ENCODE data around the gene FGF12.

Gene FGF12

GRCh38 chr3:192367616-192368015, 359.7 kb downstream of the FGF12 start:
- H3K4me3 ChIP-seq (ENCODE audit: low read length), result no peak overlapping the region
- no peaks in the 10 kb centered on the region for H3K27me3 ChIP-seq (ENCODE audit: control insufficient read depth, low read length)

DNA sequence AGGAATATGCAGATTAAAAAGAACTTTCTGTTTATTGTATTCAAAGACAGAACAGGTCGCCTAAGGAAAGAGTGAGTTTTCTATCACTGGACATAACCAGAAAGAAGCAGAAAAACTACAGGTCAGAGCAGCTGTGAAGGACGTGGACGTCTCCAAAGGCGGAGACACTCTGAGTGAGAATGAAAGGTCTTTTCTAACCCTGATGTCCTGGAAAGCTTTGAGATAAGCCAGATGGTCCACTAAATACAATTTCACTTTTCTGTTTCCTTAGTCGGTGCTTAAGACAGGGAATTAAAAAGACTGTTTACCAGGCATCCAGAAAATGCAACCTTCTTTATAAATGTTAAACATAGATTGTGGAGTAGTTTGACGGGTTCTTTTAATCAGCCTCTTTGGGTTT, 360.4 kb downstream of the FGF12 start:
- Histone ChIP-seq H4K20me1 (ENCODE audit: control insufficient read depth, insufficient read depth, low read depth, low read length) (no peaks in the 10 kb centered on the region), H3K36me3 (ENCODE audit: control insufficient read depth, low read length) (no peaks in the 10 kb centered on the region), H3K4me2 (ENCODE audit: low read length) (no peak overlapping the region), H3K4me1 (ENCODE audit: control insufficient read depth, low read length) (no peaks in the 10 kb centered on the region), H3K4me3 (ENCODE audit: low read length) (no peak overlapping the region), H3K27me3 (ENCODE audit: control insufficient read depth, low read length) (no peaks in the 10 kb centered on the region), H3F3A (ENCODE audit: control insufficient read depth, insufficient read depth) (no peaks in the 10 kb centered on the region), H3K27ac (ENCODE audit: low read depth, low read length) (no peak overlapping the region), H3K79me2 (ENCODE audit: control insufficient read depth, low read length) (no peaks in the 10 kb centered on the region), H3K9me2 (replicated peaks; ENCODE audit: control insufficient read depth, low read length) (no peaks in the 10 kb centered on the region), H3K9me3 (ENCODE audit: control insufficient read depth, insufficient read depth, low read length) (no peaks in the 10 kb centered on the region)
- no peak for TF ChIP-seq EZH2phosphoT487 (IDR thresholded peaks at IDR 0.05; ENCODE audit: borderline replicate concordance, low read length)
- TF ChIP-seq, protein P1, sequence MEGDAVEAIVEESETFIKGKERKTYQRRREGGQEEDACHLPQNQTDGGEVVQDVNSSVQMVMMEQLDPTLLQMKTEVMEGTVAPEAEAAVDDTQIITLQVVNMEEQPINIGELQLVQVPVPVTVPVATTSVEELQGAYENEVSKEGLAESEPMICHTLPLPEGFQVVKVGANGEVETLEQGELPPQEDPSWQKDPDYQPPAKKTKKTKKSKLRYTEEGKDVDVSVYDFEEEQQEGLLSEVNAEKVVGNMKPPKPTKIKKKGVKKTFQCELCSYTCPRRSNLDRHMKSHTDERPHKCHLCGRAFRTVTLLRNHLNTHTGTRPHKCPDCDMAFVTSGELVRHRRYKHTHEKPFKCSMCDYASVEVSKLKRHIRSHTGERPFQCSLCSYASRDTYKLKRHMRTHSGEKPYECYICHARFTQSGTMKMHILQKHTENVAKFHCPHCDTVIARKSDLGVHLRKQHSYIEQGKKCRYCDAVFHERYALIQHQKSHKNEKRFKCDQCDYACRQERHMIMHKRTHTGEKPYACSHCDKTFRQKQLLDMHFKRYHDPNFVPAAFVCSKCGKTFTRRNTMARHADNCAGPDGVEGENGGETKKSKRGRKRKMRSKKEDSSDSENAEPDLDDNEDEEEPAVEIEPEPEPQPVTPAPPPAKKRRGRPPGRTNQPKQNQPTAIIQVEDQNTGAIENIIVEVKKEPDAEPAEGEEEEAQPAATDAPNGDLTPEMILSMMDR (IDR thresholded peaks at IDR 0.05; ENCODE audit: low read depth, low read length, poor library complexity, severe bottlenecking), result no peak

More at GRCh38 chr3:192367616-192368015, 359.7 kb downstream of the FGF12 start:
- Histone ChIP-seq H3K9me2 (replicated peaks; ENCODE audit: control insufficient read depth, low read length) (no peaks in the 10 kb centered on the region), H3K9me3 (ENCODE audit: control insufficient read depth, insufficient read depth, low read length) (no peaks in the 10 kb centered on the region), H3K79me2 (ENCODE audit: control insufficient read depth, low read length) (no peaks in the 10 kb centered on the region), H3K4me2 (ENCODE audit: low read length) (no peak overlapping the region), H3K36me3 (ENCODE audit: control insufficient read depth, low read length) (no peaks in the 10 kb centered on the region), H4K20me1 (ENCODE audit: control insufficient read depth, insufficient read depth, low read depth, low read length) (no peaks in the 10 kb centered on the region), H3F3A (ENCODE audit: control insufficient read depth, insufficient read depth) (no peaks in the 10 kb centered on the region), H3K4me1 (ENCODE audit: control insufficient read depth, low read length) (no peaks in the 10 kb centered on the region), H3K27ac (ENCODE audit: low read depth, low read length) (no peak overlapping the region)
- TF ChIP-seq, protein P1 (IDR thresholded peaks at IDR 0.05; ENCODE audit: low read depth, low read length, poor library complexity, severe bottlenecking), result no peak
- no peak for TF ChIP-seq EZH2phosphoT487 (IDR thresholded peaks at IDR 0.05; ENCODE audit: borderline replicate concordance, low read length)

DNA sequence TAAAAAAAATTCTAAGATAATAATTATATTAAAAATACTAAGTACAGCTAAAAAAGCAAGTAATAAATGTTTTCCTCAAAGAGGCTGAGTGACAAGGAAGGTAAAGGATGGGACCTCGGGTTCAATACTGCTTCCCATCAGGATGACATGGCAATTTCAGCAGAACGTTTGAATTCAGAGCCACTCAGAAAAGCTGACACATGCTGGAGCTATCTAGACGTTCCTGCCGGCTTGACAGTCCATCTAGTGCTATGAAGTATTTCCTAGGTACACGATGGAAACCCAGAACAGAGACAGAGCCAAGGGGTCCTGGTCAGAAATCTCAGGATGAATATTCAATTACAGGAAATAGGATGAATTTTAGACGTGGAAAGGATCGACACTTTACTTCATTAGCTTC, 361.8 kb downstream of the FGF12 start:
- Histone ChIP-seq H3K9me2 (replicated peaks; ENCODE audit: control insufficient read depth, low read length) (no peaks in the 10 kb centered on the region), H3K4me1 (ENCODE audit: control insufficient read depth, low read length) (no peaks in the 10 kb centered on the region), H4K20me1 (ENCODE audit: control insufficient read depth, insufficient read depth, low read depth, low read length) (no peaks in the 10 kb centered on the region), H3K4me2 (ENCODE audit: low read length) (no peak overlapping the region), H3K27ac (ENCODE audit: low read depth, low read length) (no peak overlapping the region), H3K27me3 (ENCODE audit: control insufficient read depth, low read length) (no peaks in the 10 kb centered on the region), H3K79me2 (ENCODE audit: control insufficient read depth, low read length) (no peaks in the 10 kb centered on the region), H3K36me3 (ENCODE audit: control insufficient read depth, low read length) (no peaks in the 10 kb centered on the region), H3F3A (ENCODE audit: control insufficient read depth, insufficient read depth) (no peaks in the 10 kb centered on the region), H3K9me3 (ENCODE audit: control insufficient read depth, insufficient read depth, low read length) (no peaks in the 10 kb centered on the region), H3K4me3 (ENCODE audit: low read length) (no peak overlapping the region)
- TF ChIP-seq, protein P1 (IDR thresholded peaks at IDR 0.05; ENCODE audit: low read depth, low read length, poor library complexity, severe bottlenecking), result no peak
- TF ChIP-seq EZH2phosphoT487 (IDR thresholded peaks at IDR 0.05; ENCODE audit: borderline replicate concordance, low read length), result no peak

- no peak for TF ChIP-seq EZH2phosphoT487 (IDR thresholded peaks at IDR 0.05; ENCODE audit: borderline replicate concordance, low read length)
- TF ChIP-seq, protein P1 (IDR thresholded peaks at IDR 0.05; ENCODE audit: low read depth, low read length, poor library complexity, severe bottlenecking), result no peak
- no peaks in the 10 kb centered on the region for H4K20me1 ChIP-seq (ENCODE audit: control insufficient read depth, insufficient read depth, low read depth, low read length)
- H3K4me1 ChIP-seq (ENCODE audit: control insufficient read depth, low read length), result no peaks in the 10 kb centered on the region
- H3K4me2 ChIP-seq (ENCODE audit: low read length), result no peak overlapping the region
- no peaks in the 10 kb centered on the region for H3K79me2 ChIP-seq (ENCODE audit: control insufficient read depth, low read length)
- H3K27me3 ChIP-seq (ENCODE audit: control insufficient read depth, low read length), result no peaks in the 10 kb centered on the region
- H3K9me3 ChIP-seq (ENCODE audit: control insufficient read depth, insufficient read depth, low read length), result no peaks in the 10 kb centered on the region
- H3K9me2 ChIP-seq (replicated peaks; ENCODE audit: control insufficient read depth, low read length), result no peaks in the 10 kb centered on the region
- no peaks in the 10 kb centered on the region for H3F3A ChIP-seq (ENCODE audit: control insufficient read depth, insufficient read depth)
- H3K4me3 ChIP-seq (ENCODE audit: low read length), result no peak overlapping the region
- no peaks in the 10 kb centered on the region for H3K36me3 ChIP-seq (ENCODE audit: control insufficient read depth, low read length)
- H3K27ac ChIP-seq (ENCODE audit: low read depth, low read length), result no peak overlapping the region
Observed at GRCh38 chr3:192364316-192364715, 363.0 kb downstream of the FGF12 start.

Measured in DOHH2 (cell line).